Right cardiac atrium (tissue), 5 donors: ENCODE results near the gene FAF1. TPM values are rescaled to one million over a fixed set of nuclear protein-coding genes. Genes with fewer than 3 reads are reported as not detected.

Experiments
- ATAC-seq, 2 donors: fragments of 200-7000 bp; cut with Tn5 transposase; one replicate each; pipeline versions ENCODE4 v1.8.0 to v1.9.1; 2020; ENCODE audit warnings: moderate library complexity in 2 of 2, mild to moderate bottlenecking in 1 of 2
- DNase-seq, 3 donors: peaks; one replicate each; pipeline ENCODE4 v3.0.0-alpha.2; 2020
- H3K27ac ChIP-seq: one replicate; pipeline ENCODE4 v1.5.1; 2013; ENCODE audit warnings: mild to moderate bottlenecking, low read length, control low read depth, moderate library complexity
- H3K27me3 ChIP-seq: one replicate; pipeline ENCODE4 v1.6.1; 2013; ENCODE audit not compliant: control insufficient read depth, insufficient read depth
- H3K4me1 ChIP-seq: one replicate; pipeline ENCODE4 v1.6.1; 2013; ENCODE audit warnings: low read length; ENCODE audit not compliant: control insufficient read depth, insufficient read depth
- H3K4me3 ChIP-seq: one replicate; pipeline ENCODE4 v1.5.1; 2013; ENCODE audit warnings: low read length, control low read depth
- H3K9me3 ChIP-seq: one replicate; pipeline ENCODE4 v1.6.1; 2013; ENCODE audit warnings: low read length; ENCODE audit not compliant: control insufficient read depth
- WGBS: extraction: QIAGEN DNeasy Blood & Tissue Kit; methylation state at CpG from one replicate; pipeline ENCODE4 v1.1.7; 2013; 5-methylcytosine and 5-hydroxymethylcytosine counted together
- intact Hi-C, 4 donors: fragments of 100-400 bp; cut with DNase I; formaldehyde crosslinking; loops; one replicate each; pipeline versions ENCODE4 v1.11.0 to v1.14.0; 2022 to 2023
- polyA plus RNA-seq: library from polyadenylated mRNA; stranded (reverse); fragments of 200-250 nt; gene quantifications from one replicate; pipeline ENCODE4 v1.2.3, GENCODE V29; 2013
- total RNA-seq, 4 donors: library from RNA; stranded (reverse); fragmentation: NEBNext Ultra II Directional; extraction: Animal tissue kit (Norgen Biotek cat#: 25700); gene quantifications; one replicate each; pipeline ENCODE4 v1.2.1, GENCODE V29; 2021
- donor health status: healthy with polysubstance abuse.
- donor health status: DM: no; HTN: yes; CAD: no.
- donor health status: DM: no; HTN: no; CAD: no.
- donor health status: DM: no; HTN: yes; CAD: no; lungs with severe emphysema.
- donor health status: DM: yes; HTN: yes; CAD: no.

Gene FAF1
- total and polyA plus RNA-seq, 5 donors = 52.3 to 90.0 (median 74.7) TPM

GRCh38 chr1:50426702-50427085, 533.4 kb downstream of the FAF1 start:
- intact Hi-C loops = no loop called here
- ATAC-seq (no peak), DNase-seq (no peak)
- Histone ChIP-seq H3K27ac (no peak overlapping the region), H3K27me3 (no peaks in the 10 kb centered on the region), H3K9me3 (no peaks in the 10 kb centered on the region), H3K4me3 (no peak overlapping the region), H3K4me1 (peaks cover 2% of the 10 kb centered on the region)
- WGBS = 1% methylated on average over 28 of the region's 28 CpGs

- 13% methylated on average over 20 of the region's 20 CpGs for WGBS
- peaks cover 2% of the 10 kb centered on the region for H3K4me1 ChIP-seq
- H3K9me3 ChIP-seq = no peaks in the 10 kb centered on the region
- DNase-seq (no peak), ATAC-seq (no peak)
- no peaks in the 10 kb centered on the region for H3K27me3 ChIP-seq
- H3K4me3 ChIP-seq = no peak overlapping the region
- intact Hi-C loops = no loop called here
- no peak overlapping the region for H3K27ac ChIP-seq
These were observed 533.9 kb downstream of the FAF1 start for GRCh38 chr1:50426108-50426700.

GRCh38 chr1:50425376-50426107, 534.5 kb downstream of the FAF1 start:
- peaks cover 6% of the 10 kb centered on the region for H3K4me1 ChIP-seq
- no peak overlapping the region for H3K27ac ChIP-seq
- no peak for ATAC-seq
- intact Hi-C loops = no loop called here
- no peak overlapping the region for H3K4me3 ChIP-seq
- no peak for DNase-seq
- no peaks in the 10 kb centered on the region for H3K27me3 ChIP-seq
- WGBS = 3% methylated on average over 34 of the region's 34 CpGs
- no peaks in the 10 kb centered on the region for H3K9me3 ChIP-seq

- intact Hi-C loops = no loop called here
- 6% methylated on average over 40 of the region's 40 CpGs for WGBS
- Histone ChIP-seq H3K9me3 (no peaks in the 10 kb centered on the region), H3K4me3 (no peak overlapping the region), H3K4me1 (peaks cover 6% of the 10 kb centered on the region), H3K27ac (no peak overlapping the region), H3K27me3 (no peaks in the 10 kb centered on the region)
- DNase-seq (no peak), ATAC-seq (no peak)
These were observed 535.1 kb downstream of the FAF1 start for GRCh38 chr1:50424884-50425375.

- ATAC-seq = no peak
- H3K27ac ChIP-seq = no peak overlapping the region
- WGBS = 5% methylated on average over 35 of the region's 35 CpGs
- no peaks in the 10 kb centered on the region for H3K27me3 ChIP-seq
- H3K4me1 ChIP-seq = peaks cover 6% of the 10 kb centered on the region
- intact Hi-C loops = no loop called here
- H3K4me3 ChIP-seq = peak overlapping the region; percentile 49
- H3K9me3 ChIP-seq = no peaks in the 10 kb centered on the region
- DNase-seq = no peak
These were observed 535.8 kb downstream of the FAF1 start for GRCh38 chr1:50424045-50424883.

- ATAC-seq (no peak), DNase-seq (no peak)
- intact Hi-C loops = no loop called here
- 2% methylated on average over 23 of the region's 23 CpGs for WGBS
- Histone ChIP-seq H3K9me3 (no peaks in the 10 kb centered on the region), H3K4me1 (peaks cover 6% of the 10 kb centered on the region), H3K27ac (no peak overlapping the region), H3K27me3 (no peaks in the 10 kb centered on the region), H3K4me3 (peak overlapping the region; percentile 49)
These were observed 536.4 kb downstream of the FAF1 start for GRCh38 chr1:50423670-50424000.

- Histone ChIP-seq H3K27me3 (no peaks in the 10 kb centered on the region), H3K4me1 (peaks cover 6% of the 10 kb centered on the region), H3K27ac (no peak within 1 kb of the TSS), H3K4me3 (peak within 1 kb of the TSS; percentile 49), H3K9me3 (no peaks in the 10 kb centered on the region)
- ATAC-seq (peak; percentile 32 to 52), DNase-seq (no peak)
- 2% methylated on average over 61 of the region's 61 CpGs for WGBS
- intact Hi-C loops = no loop called here
These were observed 537.0 kb downstream of the FAF1 start, which contains the start of gene DMRTA2 for GRCh38 chr1:50422946-50423669. Gene DMRTA2 (minus strand): TSS chr1:50423443. CDS start chr1:50421536, 1,907 bp downstream.

GRCh38 chr1:50422675-50422945, 537.5 kb downstream of the FAF1 start:
- Histone ChIP-seq H3K27ac (no peak overlapping the region), H3K4me1 (peaks cover 6% of the 10 kb centered on the region), H3K27me3 (no peaks in the 10 kb centered on the region), H3K4me3 (no peak overlapping the region), H3K9me3 (no peaks in the 10 kb centered on the region)
- 6% methylated on average over 21 of the region's 21 CpGs for WGBS
- DNase-seq (no peak), ATAC-seq (no peak)
- intact Hi-C loops = no loop called here

GRCh38 chr1:50421768-50422674, 538.0 kb downstream of the FAF1 start:
- no peak overlapping the region for H3K4me3 ChIP-seq

GRCh38 chr1:50421366-50421748, 538.7 kb downstream of the FAF1 start:
- WGBS = 5% methylated on average over 38 of the region's 38 CpGs
- Histone ChIP-seq H3K4me3 (no peak overlapping the region), H3K27ac (no peak overlapping the region), H3K27me3 (no peaks in the 10 kb centered on the region), H3K9me3 (no peaks in the 10 kb centered on the region), H3K4me1 (peaks cover 6% of the 10 kb centered on the region)
- ATAC-seq (no peak), DNase-seq (no peak)
- intact Hi-C loops = no loop called here

More at GRCh38 chr1:50421768-50422674, 538.0 kb downstream of the FAF1 start:
- H3K27me3 ChIP-seq = no peaks in the 10 kb centered on the region
- no peaks in the 10 kb centered on the region for H3K9me3 ChIP-seq
- peaks cover 6% of the 10 kb centered on the region for H3K4me1 ChIP-seq
- intact Hi-C loops = no loop called here
- no peak for ATAC-seq
- no peak for DNase-seq
- 23% methylated on average over 27 of the region's 27 CpGs for WGBS
- H3K27ac ChIP-seq = no peak overlapping the region
